ENCODE measurements around the gene PAMR1.

DNA sequence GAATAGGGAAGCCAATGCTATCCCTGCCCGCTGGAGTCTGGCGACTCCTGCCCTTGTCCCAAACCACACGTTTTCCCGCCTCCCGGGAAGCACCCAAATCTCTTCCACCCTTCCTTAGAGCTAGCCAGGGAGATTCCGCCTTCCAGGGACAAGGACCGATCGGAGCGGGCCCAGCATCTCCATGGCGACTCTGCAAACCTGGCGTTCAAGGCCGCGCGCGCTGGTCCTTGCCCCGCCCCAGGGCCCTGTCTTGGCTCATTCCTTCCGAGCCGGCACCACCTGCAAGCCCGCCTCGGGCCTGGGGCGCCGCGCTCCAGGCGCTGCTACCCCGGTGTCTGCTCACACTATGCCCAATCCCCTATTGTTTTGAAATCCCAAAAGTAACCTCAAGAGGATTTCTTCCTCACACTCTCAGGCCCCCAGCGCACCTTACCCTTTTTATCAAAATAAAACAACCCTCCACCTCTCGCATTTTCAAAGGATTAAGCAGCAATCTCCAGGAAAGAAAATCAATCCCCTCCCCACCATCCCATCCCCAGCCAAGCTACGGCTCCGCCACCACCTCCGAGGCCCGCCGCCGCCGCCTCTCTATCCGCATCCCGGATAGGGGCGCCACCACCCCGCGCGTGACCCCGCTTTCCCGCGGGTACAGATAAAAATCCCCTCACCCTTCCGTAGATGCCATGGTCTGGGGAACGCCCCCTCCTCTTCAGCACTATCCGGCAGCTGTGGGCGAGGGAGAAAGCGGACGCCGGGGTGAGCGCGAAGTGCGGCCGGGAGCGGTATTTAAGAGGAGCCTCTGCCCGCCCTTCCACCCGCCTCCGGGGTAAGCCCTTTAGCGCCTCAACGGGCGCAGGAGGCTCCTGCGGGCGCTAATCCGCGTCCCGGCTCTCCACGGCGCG is 106.9 kb downstream of the PAMR1 start:
- TF ChIP-seq CHD2 (IDR thresholded peaks at IDR 0.05; ENCODE audit: low read depth, low read length) (no peak), RBM14 (IDR thresholded peaks at IDR 0.05; ENCODE audit: borderline replicate concordance, insufficient read depth, low read depth, low read length) (no peak), ZNF263 (CRISPR knock-in tag; IDR thresholded peaks at IDR 0.05; ENCODE audit: borderline replicate concordance) (no peak), JUN (IDR thresholded peaks at IDR 0.05; ENCODE audit: borderline replicate concordance, low read depth, low read length) (no peak), JUN (CRISPR knock-in tag; IDR thresholded peaks at IDR 0.05; ENCODE audit: borderline replicate concordance) (no peak), SIN3A (IDR thresholded peaks at IDR 0.05; ENCODE audit: borderline replicate concordance in 2 of 2, control insufficient read depth in 1 of 2, low read depth in 2 of 2, low read length in 2 of 2) (no peak), SMAD3 (CRISPR knock-in tag; conservative IDR thresholded peaks at IDR 0.05) (no peak), BHLHE40 (IDR thresholded peaks at IDR 0.05; ENCODE audit: low read length) (no peak)
- TF ChIP-seq, protein P1, sequence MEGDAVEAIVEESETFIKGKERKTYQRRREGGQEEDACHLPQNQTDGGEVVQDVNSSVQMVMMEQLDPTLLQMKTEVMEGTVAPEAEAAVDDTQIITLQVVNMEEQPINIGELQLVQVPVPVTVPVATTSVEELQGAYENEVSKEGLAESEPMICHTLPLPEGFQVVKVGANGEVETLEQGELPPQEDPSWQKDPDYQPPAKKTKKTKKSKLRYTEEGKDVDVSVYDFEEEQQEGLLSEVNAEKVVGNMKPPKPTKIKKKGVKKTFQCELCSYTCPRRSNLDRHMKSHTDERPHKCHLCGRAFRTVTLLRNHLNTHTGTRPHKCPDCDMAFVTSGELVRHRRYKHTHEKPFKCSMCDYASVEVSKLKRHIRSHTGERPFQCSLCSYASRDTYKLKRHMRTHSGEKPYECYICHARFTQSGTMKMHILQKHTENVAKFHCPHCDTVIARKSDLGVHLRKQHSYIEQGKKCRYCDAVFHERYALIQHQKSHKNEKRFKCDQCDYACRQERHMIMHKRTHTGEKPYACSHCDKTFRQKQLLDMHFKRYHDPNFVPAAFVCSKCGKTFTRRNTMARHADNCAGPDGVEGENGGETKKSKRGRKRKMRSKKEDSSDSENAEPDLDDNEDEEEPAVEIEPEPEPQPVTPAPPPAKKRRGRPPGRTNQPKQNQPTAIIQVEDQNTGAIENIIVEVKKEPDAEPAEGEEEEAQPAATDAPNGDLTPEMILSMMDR (IDR thresholded peaks at IDR 0.05 in 2 of 3, conservative IDR thresholded peaks at IDR 0.05 in 1 of 3; ENCODE audit: insufficient read depth in 2 of 3, low read depth in 1 of 3, low read length in 3 of 3) = no peak
- TF ChIP-seq, protein P2, sequence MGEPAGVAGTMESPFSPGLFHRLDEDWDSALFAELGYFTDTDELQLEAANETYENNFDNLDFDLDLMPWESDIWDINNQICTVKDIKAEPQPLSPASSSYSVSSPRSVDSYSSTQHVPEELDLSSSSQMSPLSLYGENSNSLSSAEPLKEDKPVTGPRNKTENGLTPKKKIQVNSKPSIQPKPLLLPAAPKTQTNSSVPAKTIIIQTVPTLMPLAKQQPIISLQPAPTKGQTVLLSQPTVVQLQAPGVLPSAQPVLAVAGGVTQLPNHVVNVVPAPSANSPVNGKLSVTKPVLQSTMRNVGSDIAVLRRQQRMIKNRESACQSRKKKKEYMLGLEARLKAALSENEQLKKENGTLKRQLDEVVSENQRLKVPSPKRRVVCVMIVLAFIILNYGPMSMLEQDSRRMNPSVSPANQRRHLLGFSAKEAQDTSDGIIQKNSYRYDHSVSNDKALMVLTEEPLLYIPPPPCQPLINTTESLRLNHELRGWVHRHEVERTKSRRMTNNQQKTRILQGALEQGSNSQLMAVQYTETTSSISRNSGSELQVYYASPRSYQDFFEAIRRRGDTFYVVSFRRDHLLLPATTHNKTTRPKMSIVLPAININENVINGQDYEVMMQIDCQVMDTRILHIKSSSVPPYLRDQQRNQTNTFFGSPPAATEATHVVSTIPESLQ (CRISPR knock-in tag; IDR thresholded peaks at IDR 0.05) = no peak
- TF ChIP-seq, protein P3, sequence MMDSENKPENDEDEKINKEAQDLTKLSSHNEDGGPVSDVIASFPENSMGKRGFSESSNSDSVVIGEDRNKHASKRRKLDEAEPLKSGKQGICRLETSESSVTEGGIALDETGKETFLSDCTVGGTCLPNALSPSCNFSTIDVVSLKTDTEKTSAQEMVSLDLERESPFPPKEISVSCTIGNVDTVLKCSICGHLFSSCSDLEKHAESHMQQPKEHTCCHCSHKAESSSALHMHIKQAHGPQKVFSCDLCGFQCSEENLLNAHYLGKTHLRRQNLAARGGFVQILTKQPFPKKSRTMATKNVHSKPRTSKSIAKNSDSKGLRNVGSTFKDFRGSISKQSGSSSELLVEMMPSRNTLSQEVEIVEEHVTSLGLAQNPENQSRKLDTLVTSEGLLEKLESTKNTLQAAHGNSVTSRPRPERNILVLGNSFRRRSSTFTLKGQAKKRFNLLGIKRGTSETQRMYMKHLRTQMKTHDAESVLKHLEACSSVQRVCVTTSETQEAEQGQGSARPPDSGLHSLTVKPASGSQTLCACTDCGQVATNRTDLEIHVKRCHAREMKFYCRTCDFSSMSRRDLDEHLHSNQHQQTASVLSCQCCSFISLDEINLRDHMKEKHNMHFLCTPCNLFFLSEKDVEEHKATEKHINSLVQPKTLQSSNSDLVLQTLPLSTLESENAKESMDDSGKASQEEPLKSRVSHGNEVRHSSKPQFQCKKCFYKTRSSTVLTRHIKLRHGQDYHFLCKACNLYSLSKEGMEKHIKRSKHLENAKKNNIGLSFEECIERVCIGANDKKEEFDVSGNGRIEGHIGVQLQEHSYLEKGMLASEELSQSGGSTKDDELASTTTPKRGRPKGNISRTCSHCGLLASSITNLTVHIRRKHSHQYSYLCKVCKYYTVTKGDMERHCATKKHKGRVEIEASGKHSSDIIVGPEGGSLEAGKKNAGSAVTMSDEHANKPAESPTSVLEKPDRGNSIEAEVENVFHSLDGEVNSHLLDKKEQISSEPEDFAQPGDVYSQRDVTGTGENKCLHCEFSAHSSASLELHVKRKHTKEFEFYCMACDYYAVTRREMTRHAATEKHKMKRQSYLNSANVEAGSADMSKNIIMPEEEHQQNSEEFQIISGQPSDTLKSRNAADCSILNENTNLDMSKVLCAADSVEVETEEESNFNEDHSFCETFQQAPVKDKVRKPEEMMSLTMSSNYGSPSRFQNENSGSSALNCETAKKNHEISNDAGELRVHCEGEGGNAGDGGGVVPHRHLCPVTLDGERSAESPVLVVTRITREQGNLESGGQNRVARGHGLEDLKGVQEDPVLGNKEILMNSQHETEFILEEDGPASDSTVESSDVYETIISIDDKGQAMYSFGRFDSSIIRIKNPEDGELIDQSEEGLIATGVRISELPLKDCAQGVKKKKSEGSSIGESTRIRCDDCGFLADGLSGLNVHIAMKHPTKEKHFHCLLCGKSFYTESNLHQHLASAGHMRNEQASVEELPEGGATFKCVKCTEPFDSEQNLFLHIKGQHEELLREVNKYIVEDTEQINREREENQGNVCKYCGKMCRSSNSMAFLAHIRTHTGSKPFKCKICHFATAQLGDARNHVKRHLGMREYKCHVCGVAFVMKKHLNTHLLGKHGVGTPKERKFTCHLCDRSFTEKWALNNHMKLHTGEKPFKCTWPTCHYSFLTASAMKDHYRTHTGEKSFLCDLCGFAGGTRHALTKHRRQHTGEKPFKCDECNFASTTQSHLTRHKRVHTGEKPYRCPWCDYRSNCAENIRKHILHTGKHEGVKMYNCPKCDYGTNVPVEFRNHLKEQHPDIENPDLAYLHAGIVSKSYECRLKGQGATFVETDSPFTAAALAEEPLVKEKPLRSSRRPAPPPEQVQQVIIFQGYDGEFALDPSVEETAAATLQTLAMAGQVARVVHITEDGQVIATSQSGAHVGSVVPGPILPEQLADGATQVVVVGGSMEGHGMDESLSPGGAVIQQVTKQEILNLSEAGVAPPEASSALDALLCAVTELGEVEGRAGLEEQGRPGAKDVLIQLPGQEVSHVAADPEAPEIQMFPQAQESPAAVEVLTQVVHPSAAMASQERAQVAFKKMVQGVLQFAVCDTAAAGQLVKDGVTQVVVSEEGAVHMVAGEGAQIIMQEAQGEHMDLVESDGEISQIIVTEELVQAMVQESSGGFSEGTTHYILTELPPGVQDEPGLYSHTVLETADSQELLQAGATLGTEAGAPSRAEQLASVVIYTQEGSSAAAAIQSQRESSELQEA (IDR thresholded peaks at IDR 0.05; ENCODE audit: low read depth) = no peak

All from K562 (cell line).